Subcutaneous adipose tissue (tissue), 4 donors: ENCODE results near the gene CDC25C. TPM values are rescaled to one million over a fixed set of nuclear protein-coding genes. Genes with fewer than 3 reads are reported as not detected.

Source experiments
- CTCF ChIP-seq: fragments of 450-650 bp; IDR thresholded peaks from one replicate; pipeline ENCODE4 v1.5.1; 2016; ENCODE audit warnings: low read depth, mild to moderate bottlenecking, control low read depth, antibody characterized with exemption, moderate library complexity
- total RNA-seq, 4 donors: library from RNA; depleted of rRNA; stranded (reverse); fragments of >200 nt; gene quantifications; one replicate each; pipeline ENCODE4 v1.1.0, GENCODE V29; 2016

Gene CDC25C
- total RNA-seq, 4 donors from 2014 or later = 0.85 to 0.88 TPM; not detected in 2

GRCh38 chr5:138344887-138345622 is 13.5 kb upstream of the CDC25C start:
- no peak for TF ChIP-seq CTCF

- TF ChIP-seq CTCF = no peak
These were observed 8.4 kb upstream of the CDC25C start for GRCh38 chr5:138340008-138340407.

- TF ChIP-seq CTCF = no peak
These were observed 7.9 kb upstream of the CDC25C start for GRCh38 chr5:138339464-138339863.

GRCh38 chr5:138339091-138339456 is 7.5 kb upstream of the CDC25C start:
- no peak for TF ChIP-seq CTCF

- TF ChIP-seq CTCF = no peak
These were observed 6.9 kb upstream of the CDC25C start for GRCh38 chr5:138338411-138339090.

GRCh38 chr5:138337685-138338410 is 6.2 kb upstream of the CDC25C start, which contains the start of gene FAM53C:
Gene FAM53C, plus strand, starts transcription at chr5:138338266. Its CDS starts 3,070 bp downstream, at chr5:138341336.
- TF ChIP-seq CTCF = no peak

- TF ChIP-seq CTCF = no peak
These were observed 5.5 kb upstream of the CDC25C start for GRCh38 chr5:138336952-138337684.
